ENCODE results near the gene SYNPO2.

DNA sequence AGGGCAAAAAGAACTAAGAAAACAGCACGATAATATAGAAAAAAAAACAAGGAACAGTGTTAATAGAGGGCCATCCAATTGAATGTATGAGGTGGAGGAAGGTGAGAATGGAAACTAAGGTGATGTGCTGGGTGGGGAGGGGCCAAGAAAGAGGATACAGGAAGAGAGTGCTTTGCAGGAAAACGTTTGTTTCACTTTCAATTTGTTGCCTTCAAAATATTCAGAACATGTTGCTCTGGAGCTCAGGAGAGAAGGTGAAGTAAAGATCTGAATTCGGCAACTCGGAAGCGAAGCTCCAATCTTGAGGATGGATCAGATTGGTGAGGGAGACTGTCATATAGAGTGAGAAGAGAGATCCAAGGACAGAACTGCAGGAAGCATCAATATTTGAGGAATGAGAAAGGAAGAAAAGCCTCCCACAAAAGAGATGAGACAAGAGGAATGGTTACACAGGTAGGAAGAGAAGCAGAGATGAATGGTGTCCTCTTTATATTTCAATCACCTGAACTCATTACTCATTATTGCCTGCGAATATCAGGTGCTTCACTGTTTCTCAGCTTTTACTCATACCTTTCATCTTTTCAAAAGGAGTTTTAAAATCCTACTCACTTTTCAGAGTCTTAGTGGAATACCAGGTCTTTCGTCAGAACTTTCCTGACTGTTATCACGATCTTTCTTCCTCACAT lies 38.0 kb upstream of the SYNPO2 start:
- TF ChIP-seq, protein P1, sequence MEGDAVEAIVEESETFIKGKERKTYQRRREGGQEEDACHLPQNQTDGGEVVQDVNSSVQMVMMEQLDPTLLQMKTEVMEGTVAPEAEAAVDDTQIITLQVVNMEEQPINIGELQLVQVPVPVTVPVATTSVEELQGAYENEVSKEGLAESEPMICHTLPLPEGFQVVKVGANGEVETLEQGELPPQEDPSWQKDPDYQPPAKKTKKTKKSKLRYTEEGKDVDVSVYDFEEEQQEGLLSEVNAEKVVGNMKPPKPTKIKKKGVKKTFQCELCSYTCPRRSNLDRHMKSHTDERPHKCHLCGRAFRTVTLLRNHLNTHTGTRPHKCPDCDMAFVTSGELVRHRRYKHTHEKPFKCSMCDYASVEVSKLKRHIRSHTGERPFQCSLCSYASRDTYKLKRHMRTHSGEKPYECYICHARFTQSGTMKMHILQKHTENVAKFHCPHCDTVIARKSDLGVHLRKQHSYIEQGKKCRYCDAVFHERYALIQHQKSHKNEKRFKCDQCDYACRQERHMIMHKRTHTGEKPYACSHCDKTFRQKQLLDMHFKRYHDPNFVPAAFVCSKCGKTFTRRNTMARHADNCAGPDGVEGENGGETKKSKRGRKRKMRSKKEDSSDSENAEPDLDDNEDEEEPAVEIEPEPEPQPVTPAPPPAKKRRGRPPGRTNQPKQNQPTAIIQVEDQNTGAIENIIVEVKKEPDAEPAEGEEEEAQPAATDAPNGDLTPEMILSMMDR (CRISPR knock-in tag; IDR thresholded peaks at IDR 0.05) = no peak
- TF ChIP-seq, protein P2, sequence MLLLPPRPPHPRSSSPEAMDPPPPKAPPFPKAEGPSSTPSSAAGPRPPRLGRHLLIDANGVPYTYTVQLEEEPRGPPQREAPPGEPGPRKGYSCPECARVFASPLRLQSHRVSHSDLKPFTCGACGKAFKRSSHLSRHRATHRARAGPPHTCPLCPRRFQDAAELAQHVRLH (CRISPR knock-in tag; IDR thresholded peaks at IDR 0.05; ENCODE audit: borderline replicate concordance, low read depth) = no peak
- no peak for TF ChIP-seq GRHL1 (CRISPR knock-in tag; conservative IDR thresholded peaks at IDR 0.05)
- TF ChIP-seq EP300 (IDR thresholded peaks at IDR 0.05; ENCODE audit: low read depth in 2 of 2, low read length in 2 of 2) = no peak
- TF ChIP-seq EP300 (CRISPR knock-in tag; IDR thresholded peaks at IDR 0.05; ENCODE audit: borderline replicate concordance) = no peak
- no peak for TF ChIP-seq FOXM1 (CRISPR knock-in tag; IDR thresholded peaks at IDR 0.05)
- TF ChIP-seq SMARCC2 (IDR thresholded peaks at IDR 0.05) = no peak
- no peak for TF ChIP-seq ZNF205 (CRISPR knock-in tag; IDR thresholded peaks at IDR 0.05)
- TF ChIP-seq ZBTB33 (CRISPR knock-in tag; IDR thresholded peaks at IDR 0.05) = no peak
- no peak for TF ChIP-seq MYC (CRISPR knock-in tag; IDR thresholded peaks at IDR 0.05; ENCODE audit: borderline replicate concordance)
- no peak for TF ChIP-seq SP1 (IDR thresholded peaks at IDR 0.05)
- no peak for TF ChIP-seq SP1 (CRISPR knock-in tag; IDR thresholded peaks at IDR 0.05)
- TF ChIP-seq ZNF780A (CRISPR knock-in tag; IDR thresholded peaks at IDR 0.05) = no peak
- no peak for TF ChIP-seq ELF3 (CRISPR knock-in tag; IDR thresholded peaks at IDR 0.05)
- no peak for TF ChIP-seq PPARG (CRISPR knock-in tag; conservative IDR thresholded peaks at IDR 0.05)
- TF ChIP-seq, protein P3, sequence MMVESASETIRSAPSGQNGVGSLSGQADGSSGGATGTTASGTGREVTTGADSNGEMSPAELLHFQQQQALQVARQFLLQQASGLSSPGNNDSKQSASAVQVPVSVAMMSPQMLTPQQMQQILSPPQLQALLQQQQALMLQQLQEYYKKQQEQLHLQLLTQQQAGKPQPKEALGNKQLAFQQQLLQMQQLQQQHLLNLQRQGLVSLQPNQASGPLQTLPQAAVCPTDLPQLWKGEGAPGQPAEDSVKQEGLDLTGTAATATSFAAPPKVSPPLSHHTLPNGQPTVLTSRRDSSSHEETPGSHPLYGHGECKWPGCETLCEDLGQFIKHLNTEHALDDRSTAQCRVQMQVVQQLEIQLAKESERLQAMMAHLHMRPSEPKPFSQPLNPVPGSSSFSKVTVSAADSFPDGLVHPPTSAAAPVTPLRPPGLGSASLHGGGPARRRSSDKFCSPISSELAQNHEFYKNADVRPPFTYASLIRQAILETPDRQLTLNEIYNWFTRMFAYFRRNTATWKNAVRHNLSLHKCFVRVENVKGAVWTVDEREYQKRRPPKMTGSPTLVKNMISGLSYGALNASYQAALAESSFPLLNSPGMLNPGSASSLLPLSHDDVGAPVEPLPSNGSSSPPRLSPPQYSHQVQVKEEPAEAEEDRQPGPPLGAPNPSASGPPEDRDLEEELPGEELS (CRISPR knock-in tag; IDR thresholded peaks at IDR 0.05) = no peak

All from HepG2 (cell line).